ENCODE measurements around the gene C1QTNF7.

Gene C1QTNF7

DNA sequence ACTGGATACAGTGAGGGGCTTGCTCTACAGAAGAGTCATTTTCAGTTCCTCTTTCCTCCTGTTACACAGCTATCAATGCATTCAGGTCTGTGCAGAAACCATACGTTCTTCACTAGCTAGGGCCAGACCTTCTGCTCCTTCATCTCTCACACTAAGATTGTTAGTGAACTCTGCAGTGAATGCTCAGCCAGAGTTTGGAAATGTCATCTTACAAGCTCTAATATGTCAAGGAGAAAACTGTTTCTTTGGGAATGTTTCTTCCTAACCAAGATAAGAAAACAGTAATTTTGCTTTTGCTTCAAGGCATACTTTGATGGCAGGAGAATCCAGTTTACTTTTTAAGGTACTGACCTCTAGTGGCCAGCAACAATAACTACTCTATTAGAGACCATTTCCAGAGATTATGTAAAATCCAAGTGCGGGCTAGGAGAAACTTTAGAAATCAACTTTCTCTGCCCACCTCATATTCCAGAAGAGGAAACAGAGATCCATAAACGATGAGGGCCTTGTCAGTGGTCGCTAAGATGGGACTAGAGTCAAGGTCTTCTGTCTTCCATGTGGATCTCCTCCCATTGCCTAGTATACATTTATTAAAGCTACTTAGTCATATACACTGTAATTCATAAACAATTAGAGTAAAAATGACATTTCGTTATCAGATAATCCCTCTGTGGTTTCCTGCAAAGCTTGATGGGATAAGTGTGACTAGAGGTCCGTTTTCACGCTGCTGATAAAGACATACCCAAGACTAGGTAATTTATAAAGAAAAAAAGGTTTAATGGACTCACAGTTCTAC lies 29.8 kb downstream of the C1QTNF7 start:
- DNase-seq (ENCODE audit: low read depth) = no peak

DNA sequence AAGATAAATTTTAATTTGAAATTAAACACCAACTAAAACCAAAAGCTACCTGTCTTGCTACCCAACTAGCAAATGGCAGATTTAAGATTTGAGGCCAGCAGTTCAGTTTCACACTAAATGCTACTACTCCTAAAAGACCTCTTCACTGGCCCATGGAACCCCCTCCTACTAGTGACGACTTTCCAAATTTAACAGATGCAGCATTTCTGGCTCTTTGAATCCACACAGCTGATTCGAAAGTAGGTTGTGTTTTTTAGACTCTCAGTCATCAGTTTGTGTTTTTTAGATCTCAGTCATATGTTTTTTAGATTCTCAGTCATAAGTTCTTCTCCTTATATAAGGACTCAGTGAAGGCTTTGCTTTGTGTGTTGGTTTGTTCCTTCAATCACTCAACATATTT lies 30.8 kb downstream of the C1QTNF7 start:
- DNase-seq (ENCODE audit: low read depth) = no peak

DNA sequence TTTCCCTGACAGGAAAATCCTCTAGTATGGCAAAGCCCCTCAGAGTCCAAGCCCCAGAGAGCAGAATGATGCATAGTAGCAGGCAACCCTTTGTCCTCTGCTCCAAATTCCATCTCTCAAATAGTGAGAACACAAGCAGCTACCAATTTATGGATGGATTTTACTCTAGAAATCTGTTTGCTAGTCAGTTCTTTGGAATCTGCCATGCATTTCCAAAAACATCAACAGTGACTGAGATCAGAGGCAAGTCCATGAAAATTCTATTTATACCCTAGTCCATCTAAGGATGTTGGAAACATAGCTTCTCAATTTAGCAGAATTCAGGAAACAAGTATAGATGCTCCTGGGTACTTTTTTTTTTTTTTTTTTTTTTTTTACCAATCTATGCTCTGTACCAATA lies 31.9 kb downstream of the C1QTNF7 start:
- no peak for DNase-seq (ENCODE audit: low read depth)

DNA sequence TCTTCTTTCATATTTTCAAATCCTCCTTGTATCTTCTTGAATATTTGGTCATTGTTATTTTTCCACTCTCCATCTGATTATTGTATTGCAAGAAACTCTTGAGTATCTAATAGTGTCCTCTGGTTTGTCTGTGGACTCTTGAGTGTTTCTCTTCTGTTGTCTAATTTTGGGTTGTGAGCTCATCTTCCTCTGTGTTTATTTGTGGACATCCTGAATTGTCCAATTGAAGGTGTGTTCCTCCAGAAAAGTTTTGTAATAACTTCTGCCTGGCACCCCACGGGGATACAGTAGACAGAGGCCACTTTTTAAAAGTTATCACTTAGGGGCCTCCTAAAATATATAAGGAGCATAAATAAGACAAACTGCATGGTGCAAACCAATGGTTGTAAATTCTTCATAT lies 38.8 kb downstream of the C1QTNF7 start:
- DNase-seq (ENCODE audit: low read depth) = no peak

DNA sequence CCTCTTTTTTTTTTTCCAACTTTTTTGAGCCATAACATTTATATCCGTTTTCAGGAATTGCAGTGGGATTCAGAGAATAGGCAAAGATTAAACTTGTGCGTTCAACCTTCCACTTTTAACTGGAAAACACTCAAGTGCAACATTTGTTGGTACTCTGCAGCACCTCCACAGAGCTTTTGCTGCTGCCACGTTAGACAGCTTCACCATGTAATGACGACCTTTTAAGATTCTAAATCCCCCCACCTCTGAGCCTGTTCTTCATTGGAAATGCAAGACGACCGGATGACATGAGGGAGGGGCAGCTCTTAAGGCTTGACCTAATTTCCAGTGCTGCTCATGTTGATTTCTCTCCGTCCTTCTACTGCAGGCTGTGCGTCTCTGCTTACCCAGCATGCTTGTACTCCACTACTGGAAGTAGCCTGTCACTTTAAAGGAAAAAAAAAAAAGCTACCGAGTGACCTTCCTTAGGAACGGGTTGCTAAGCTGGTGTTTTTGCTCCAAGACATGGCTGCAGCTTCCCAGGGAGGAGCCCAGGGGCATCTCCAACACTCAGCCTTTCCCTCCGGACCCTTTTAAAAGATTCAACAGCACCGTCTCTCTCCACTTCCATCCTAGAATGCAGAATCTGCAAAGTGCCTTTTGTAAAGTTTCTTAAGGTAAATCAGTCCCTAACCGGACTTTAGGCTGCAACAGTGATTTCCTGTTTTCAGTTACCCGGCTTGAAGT lies 41.7 kb downstream of the C1QTNF7 start, which contains the start of gene CC2D2A:
TSS of gene CC2D2A (plus strand) at position 481 of the 726 bp plus-strand sequence. CDS start 6,051 bp downstream, outside the sequence.
- DNase-seq (ENCODE audit: low read depth) = no peak

DNA sequence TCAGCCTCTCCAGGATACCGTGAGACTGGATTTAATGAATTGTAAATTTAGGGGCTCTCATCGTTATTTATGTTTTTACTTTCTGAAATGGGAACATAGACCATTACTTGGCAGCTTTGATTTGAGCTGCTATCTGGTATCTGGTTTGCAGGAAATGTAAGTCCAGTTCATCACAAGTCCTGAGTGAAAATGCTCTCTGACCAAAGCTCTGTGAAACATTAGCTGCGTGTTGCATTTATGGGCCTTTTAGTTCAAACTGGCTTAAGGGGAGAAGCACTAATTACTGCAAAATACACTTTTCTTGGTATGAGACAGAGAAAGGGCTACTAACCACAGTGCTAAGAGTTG lies 42.3 kb downstream of the C1QTNF7 start:
- no peak for DNase-seq (ENCODE audit: low read depth)

DNA sequence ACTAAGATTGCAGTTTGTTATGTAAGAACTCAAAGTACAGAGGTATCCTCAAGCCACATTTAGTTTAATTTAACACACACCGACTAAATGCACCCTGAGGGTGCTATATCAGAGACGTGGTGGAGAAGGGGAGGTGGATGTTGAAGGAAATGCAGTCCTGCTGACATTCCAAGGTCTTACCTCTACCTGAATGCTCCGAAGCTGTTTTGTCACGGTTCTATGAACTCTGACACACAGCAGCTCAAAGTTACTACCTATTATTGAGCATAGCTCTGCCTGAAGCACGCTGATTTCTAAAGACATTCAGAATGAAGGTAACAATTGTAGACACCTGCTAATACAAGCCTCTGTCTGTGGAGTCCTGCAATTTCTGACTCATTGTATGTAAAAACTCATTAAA lies 48.6 kb downstream of the C1QTNF7 start:
- DNase-seq (ENCODE audit: low read depth) = no peak

DNA sequence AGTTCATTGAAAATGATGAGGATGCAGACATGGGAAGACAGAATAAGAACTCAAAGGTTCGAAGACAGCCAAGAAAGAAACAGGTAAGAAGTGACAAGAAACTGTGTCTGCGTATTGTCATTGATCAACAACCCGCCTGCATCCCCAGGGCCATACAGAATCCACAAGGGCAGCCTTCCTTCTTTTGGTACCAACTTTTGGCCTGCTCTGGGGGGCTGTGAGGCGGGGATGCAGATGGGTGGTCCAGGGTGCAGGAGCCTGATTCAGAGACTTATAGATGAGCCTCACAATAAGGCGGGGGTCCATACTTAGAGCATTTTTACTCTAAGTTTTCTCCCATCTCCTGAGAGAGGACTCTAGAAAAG lies 50.9 kb downstream of the C1QTNF7 start:
- DNase-seq (ENCODE audit: low read depth) = no peak

DNA sequence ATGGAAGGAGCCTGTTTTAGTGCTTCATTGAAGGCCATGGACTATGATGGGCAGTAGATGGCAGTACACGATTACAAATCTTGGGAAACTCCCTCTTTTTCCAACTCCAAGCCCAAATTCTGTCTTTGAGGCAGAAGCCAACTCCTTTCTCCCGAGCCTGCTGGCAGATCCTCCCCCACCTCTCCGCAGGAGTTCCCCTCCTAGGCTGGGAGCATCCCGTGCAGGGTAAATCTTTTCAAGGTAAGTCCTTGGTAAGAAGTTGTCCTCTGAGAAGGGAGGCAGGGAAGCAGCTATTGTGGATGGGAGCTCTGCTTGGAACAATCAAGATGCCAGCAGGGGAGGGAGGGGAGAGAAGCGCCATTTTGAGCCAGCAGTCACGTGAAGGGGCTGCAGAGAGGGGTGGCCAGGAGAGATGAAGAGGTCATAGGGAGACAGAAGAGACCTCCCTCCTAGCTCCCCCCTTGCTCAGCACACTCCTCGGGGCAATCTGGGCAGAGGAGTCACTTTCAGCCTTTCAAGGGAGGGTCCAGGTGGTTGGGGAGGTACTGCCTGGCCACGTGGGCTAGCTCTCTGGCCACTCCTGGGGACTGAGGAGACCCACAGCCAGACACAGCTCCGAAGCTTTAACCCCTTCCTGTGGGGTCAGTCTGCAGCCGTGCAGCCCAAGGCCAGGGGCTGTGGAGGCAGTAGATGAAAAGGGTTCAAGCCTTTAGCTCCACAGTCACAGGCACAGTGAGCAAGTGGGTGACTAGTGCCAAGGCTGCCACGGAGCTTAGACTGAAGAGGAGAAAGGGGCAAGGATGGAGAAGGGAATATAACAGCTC lies 51.5 kb downstream of the C1QTNF7 start:
- no peak for DNase-seq (ENCODE audit: low read depth)

DNA sequence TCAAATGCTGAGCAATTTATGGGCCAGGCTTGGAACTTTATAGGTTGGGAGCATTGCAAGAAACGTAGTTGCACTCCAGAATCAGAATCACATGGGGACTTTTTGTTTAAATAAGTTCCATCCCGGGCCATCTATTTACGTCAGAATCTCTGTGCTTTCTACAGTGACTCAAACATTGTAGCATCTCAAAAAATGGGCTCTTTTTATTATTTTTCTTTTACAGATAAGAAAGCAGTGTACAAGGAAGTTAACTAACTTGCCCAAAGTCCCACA lies 52.0 kb downstream of the C1QTNF7 start:
- DNase-seq (ENCODE audit: low read depth) = no peak

DNA sequence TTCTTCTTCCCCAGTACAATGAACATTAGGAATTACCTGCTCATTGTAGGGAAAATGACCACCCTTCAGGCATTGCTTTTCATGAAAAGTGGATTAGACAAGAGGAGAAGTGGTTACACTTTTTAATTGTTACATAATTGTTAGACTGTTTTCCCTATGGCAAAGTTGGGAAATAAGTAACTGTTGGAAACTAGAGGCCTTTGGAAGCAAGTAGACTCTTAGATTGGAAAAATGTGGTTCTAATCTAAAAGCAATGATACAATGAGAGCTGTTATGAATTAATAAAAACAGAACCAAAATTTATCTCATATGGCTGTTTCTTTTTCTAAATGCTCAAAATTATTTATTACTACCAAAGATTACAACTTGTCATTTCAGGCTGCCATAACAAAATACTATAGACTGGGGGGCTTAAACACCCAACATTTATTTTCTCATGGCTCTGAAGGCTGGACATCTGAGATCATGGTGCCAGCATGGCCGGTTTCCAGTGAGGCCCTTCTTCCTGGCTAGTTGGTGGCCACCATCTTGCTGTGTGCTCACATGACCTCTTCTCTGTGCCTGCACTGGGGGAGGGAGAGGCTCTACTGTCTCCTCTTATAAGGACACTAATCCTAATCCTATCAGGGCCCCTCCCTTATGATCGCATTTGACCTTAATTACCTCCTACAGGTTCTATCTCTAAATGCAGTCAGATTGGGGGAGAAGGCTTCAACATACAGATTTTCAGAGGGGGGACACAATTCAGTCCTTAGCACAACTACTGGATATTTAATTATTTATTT lies 54.3 kb downstream of the C1QTNF7 start:
- no peak for DNase-seq (ENCODE audit: low read depth)

DNA sequence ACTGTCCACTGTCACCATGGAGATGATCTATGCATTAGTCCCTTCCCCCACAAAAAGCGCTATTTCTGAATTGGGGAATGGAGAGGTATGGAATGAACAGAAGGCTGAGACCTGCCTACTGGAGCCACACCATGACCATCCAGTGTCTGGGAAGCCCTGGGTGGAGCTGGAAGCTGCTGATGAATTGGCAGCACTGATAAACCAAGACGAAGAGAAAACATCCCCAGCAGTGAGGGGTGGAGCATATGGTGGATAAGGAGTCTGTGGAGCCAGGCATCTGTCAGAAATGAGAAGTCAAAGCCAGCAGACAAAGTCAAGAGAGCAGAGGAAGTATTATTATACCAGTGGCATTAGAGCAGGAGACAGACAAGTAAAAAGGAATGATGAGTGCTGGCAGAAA lies 55.0 kb downstream of the C1QTNF7 start:
- DNase-seq (ENCODE audit: low read depth) = no peak

DNA sequence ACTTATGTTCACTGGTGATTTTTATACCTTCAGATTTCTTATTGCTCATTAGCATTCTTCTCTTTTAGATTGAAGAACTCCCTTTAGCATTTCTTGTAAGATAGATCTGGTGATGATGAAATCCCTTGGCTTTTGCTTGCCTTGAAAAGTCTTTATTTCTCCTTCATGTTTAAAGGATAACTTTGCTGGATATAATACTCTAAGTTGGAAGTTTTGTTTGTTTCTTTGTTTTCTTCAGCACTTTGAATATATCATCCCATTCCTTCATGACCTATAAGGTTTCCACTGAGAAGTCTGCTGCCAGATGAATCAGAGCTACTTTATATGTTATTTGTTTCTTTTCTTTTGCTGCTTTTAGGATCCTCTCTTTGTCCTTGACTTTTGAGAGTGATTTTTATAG lies 60.3 kb downstream of the C1QTNF7 start:
- no peak for DNase-seq (ENCODE audit: low read depth)

DNA sequence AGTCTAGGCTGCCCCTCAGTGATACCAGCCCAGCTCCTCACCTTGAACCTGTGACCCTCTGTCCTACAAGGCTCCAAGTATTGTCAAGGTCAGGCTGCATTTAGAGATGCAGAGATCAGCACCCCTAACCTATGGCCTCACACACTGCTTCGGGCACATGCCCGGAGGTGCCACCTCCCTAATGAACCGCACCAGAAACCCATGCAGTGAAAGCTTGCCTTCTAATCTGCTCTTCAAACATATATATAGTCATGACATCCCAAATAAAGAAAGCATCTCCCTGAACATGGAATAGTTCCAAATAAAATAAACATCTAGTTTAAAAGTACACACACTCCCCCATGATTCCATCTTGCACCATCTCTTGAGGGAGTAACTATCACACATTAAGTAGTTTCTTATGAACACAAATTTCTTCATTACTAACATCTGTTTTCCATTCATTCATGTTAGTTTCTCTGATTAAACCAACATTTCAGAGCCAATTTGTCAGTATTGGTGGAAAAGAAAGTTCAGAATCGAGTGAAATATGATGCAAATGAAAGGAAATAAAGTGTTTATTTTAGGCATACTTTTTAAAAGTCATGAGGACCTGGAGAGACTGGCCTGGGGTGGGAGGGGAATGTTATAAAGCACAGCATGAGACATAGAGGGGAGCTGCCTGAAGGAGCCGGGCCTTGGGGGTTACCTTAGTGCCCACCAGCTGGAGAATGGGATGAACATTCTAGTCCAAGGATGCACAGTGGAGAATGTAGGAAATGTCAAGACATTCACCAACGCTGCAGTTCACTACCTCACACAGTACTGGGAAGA lies 61.0 kb downstream of the C1QTNF7 start:
- DNase-seq (ENCODE audit: low read depth) = no peak

DNA sequence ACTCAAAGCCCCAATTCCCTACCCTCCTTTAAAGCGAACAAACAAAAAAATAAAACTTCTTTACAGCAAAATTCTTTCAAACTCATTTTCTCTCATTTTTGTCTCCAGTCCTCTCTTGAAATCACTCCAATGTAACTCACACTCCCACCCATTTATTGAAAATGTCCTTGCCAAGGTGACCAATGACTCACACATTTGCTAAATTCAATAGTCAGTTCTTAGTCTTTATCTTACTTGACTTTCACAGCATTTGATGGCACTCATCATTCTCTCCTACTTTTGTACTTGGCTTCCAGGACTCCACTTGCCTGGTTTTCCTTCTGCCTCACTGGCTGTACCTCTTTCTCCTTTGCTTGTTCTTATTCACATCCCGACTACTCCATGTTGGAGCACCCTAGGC lies 61.7 kb downstream of the C1QTNF7 start:
- no peak for DNase-seq (ENCODE audit: low read depth)

DNA sequence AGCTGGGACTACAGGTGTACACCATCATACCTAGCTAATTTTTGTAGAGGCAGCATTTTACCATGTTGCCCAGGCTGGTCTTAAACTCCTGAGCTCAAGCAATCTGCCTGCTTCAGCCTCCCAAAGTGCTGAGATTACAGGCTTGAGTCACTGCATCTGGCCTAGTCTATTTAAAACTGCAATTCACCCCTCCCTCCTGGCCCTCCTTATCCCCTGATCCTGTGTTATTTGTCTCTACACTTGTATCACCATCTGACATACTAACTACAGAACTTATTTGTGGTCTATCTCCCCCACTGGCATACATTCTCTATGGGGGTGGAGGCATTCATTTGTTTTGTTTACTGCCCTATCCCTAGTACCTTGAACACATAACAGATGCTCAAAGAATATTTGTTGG lies 65.6 kb downstream of the C1QTNF7 start:
- DNase-seq (ENCODE audit: low read depth) = no peak

DNA sequence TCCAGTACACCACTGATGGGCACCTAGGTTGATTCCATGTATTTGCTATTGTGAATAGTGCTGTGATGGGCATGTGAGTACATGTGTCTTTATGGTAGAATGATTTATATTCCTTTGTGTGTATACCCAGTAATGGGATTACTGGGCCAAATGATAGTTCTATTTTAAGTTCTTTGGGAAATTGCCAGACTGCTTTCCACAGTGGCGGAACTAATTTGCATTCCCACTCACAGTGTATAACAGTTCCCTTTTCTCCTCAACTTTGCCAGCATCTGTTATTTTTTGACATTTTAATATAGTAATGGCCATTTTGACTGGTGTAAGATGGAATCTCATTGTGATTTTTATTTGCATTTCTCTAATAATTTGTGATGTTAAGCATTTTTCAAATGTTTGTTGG lies 67.8 kb downstream of the C1QTNF7 start:
- DNase-seq (ENCODE audit: low read depth) = no peak

Measured in stimulated activated CD8-positive, alpha-beta memory T cell treated with anti-CD3 and anti-CD28 coated beads, Interleukin-15, amount 100 ng/mL, for 24 hours (primary cell).